22Rv1 (cell line): ENCODE results near the gene UACA.

Experiments
- CTCF ChIP-seq: fragments of 450-650 bp; IDR thresholded peaks from 2 replicates; pipeline ENCODE4 v1.5.1; 2017; ENCODE audit warnings: mild to moderate bottlenecking
- ZFX ChIP-seq: fragments of 450-650 bp; IDR thresholded peaks from 2 replicates; pipeline ENCODE4 v1.6.1; 2017; ENCODE audit warnings: antibody characterized with exemption, borderline replicate concordance

DNA sequence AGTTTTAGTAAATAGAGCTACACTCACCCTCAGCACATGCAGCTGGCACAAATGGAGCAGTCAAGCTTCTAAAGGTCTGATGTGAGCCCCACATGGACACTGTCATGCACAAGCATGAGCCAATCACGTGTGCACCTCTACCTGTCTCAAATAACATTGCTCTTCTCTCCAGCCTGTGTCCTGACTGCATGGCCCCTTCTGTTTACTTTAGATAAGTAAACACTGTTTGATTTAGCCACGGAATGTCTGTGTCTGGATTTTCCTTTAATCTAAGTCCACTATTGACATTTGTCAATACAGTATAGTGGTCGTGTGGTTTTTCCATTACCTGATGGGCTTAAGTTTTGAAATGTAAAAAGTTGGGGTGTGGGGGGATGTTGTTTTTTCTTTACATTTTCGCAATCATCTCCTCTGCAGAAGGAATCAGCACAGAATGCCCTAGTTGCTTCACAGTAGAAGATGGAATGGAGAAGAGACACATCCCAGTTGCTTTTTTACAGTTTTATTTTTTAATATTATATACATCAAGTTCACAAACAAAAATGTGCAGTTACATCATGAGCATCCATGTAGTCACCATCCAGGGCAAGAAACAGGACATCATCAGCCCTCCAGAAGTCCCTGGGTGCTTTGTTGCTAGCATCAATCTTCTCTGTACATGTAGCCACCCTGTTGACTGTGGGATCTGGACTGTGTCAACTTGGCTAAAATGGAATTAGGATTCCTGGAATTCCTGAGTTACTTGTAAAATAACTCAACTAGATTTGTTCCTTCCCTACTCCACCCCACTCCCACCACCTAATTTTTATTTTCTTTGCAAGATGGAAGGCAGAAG, 146.1 kb downstream of the UACA start:
- TF ChIP-seq CTCF, result no peak
- TF ChIP-seq ZFX, result no peak
